Left colon (tissue), 2 donors: Measurements from ENCODE around the gene ESCO1. TPM values are rescaled to one million over a fixed set of nuclear protein-coding genes. Genes with fewer than 3 reads are reported as not detected.
"Not testable (repeated sequence)": the region's sequence is repeated elsewhere in the genome, so short reads cannot be mapped to it uniquely, and the experiment has no call there.

Experiments
- ATAC-seq: fragments of 200-7000 bp; cut with Tn5 transposase; one replicate; pipeline ENCODE4 v1.9.1; 2020; ENCODE audit warnings: mild to moderate bottlenecking, moderate library complexity
- DNase-seq, 2 donors: peaks; one replicate each; pipeline ENCODE4 v3.0.0-alpha.2; 2020
- intact Hi-C, 2 donors: fragments of 100-400 bp; cut with DNase I in 1 of 2; cut with micrococcal nuclease in 1 of 2; formaldehyde crosslinking; loops; one replicate each; pipeline versions ENCODE4 v1.11.2 to v1.14.0; 2022; cut with DNase I, micrococcal nuclease
- total RNA-seq, 2 donors: library from RNA; stranded (reverse); fragmentation: NEBNext Ultra II Directional; extraction: Animal tissue kit (Norgen Biotek cat#: 25700); gene quantifications; one replicate each; pipeline ENCODE4 v1.2.1, GENCODE V29; 2021
- donor health status: DM: no; HTN: no; CAD: no.
- donor health status: DM: yes; HTN: yes; CAD: no.

ESCO1 gene
- total RNA-seq, 2 donors from 2014 or later = 14.8 to 16.4 TPM

GRCh38 chr18:21593540-21594257, 6.8 kb downstream of the ESCO1 start:
- DNase-seq (no peak), ATAC-seq (no peak)
- intact Hi-C loops = no loop called here

- DNase-seq, ATAC-seq, intact Hi-C loops: not testable (repeated sequence)
Observed at GRCh38 chr18:21592361-21592760, 8.1 kb downstream of the ESCO1 start.

- intact Hi-C loops = no loop called here
- ATAC-seq = no peak
- DNase-seq = no peak
Observed at GRCh38 chr18:21584391-21584790, 16.1 kb downstream of the ESCO1 start.

- intact Hi-C loops = no loop called here
- DNase-seq (no peak), ATAC-seq (no peak)
Observed at GRCh38 chr18:21575656-21576055, 24.8 kb downstream of the ESCO1 start.

- ATAC-seq (no peak), DNase-seq (no peak)
- intact Hi-C loops = no loop called here
Observed at GRCh38 chr18:21571772-21572171, 28.7 kb downstream of the ESCO1 start.

GRCh38 chr18:21559195-21559594, 41.3 kb downstream of the ESCO1 start:
- DNase-seq (no peak), ATAC-seq (no peak)
- intact Hi-C loops = no loop called here

GRCh38 chr18:21557607-21558253, 42.8 kb downstream of the ESCO1 start:
- DNase-seq (no peak), ATAC-seq (no peak)
- intact Hi-C loops = no loop called here

- ATAC-seq (peak; percentile 60), DNase-seq (no peak)
- intact Hi-C loops = no loop called here
Observed at GRCh38 chr18:21550510-21550970, 50.0 kb downstream of the ESCO1 start.

- intact Hi-C loops = no loop called here
- ATAC-seq (no peak), DNase-seq (no peak)
Observed at GRCh38 chr18:21548647-21549046, 51.9 kb downstream of the ESCO1 start.

GRCh38 chr18:21546423-21546822, 54.1 kb downstream of the ESCO1 start:
- intact Hi-C loops = no loop called here
- no peak for ATAC-seq
- DNase-seq = no peak

GRCh38 chr18:21538230-21538629, 62.3 kb downstream of the ESCO1 start:
- DNase-seq (no peak), ATAC-seq (no peak)
- intact Hi-C loops = no loop called here

- DNase-seq (no peak), ATAC-seq (no peak)
- intact Hi-C loops = no loop called here
Observed at GRCh38 chr18:21534327-21534726, 66.2 kb downstream of the ESCO1 start.

- DNase-seq (no peak), ATAC-seq (no peak)
- intact Hi-C loops = no loop called here
Observed at GRCh38 chr18:21526463-21526862, 74.0 kb downstream of the ESCO1 start.

GRCh38 chr18:21525916-21526315, 74.6 kb downstream of the ESCO1 start:
- intact Hi-C loops = no loop called here
- ATAC-seq (no peak), DNase-seq (no peak)

GRCh38 chr18:21522530-21522929, 78.0 kb downstream of the ESCO1 start:
- intact Hi-C loops = no loop called here
- DNase-seq = no peak
- ATAC-seq = no peak

GRCh38 chr18:21513741-21514140, 86.8 kb downstream of the ESCO1 start:
- no peak for DNase-seq
- intact Hi-C loops = no loop called here
- ATAC-seq = no peak

GRCh38 chr18:21513292-21513691, 87.2 kb downstream of the ESCO1 start:
- intact Hi-C loops = no loop called here
- no peak for ATAC-seq
- DNase-seq = no peak

GRCh38 chr18:21509062-21509461, 91.4 kb downstream of the ESCO1 start:
- DNase-seq (no peak), ATAC-seq (no peak)
- intact Hi-C loops = no loop called here

- ATAC-seq (no peak), DNase-seq (no peak)
- intact Hi-C loops = no loop called here
Observed at GRCh38 chr18:21507913-21508701, 92.4 kb downstream of the ESCO1 start.

- intact Hi-C loops = no loop called here
Observed at GRCh38 chr18:21502661-21503060, 97.8 kb downstream of the ESCO1 start.

More at GRCh38 chr18:21502661-21503060, 97.8 kb downstream of the ESCO1 start:
- ATAC-seq (no peak), DNase-seq (no peak)
